GM19397 (cell line): ENCODE measurements around the gene MAP2K5.

Experiments
- ATAC-seq: cut with Tn5 transposase; IDR thresholded peaks from one replicate; pipeline ENCODE4 v1.9.1; 2021; ENCODE audit warnings: mild to moderate bottlenecking, moderate library complexity; ENCODE audit not compliant: unreplicated experiment

MAP2K5 gene

GRCh38 chr15:67820992-67821783 lies 278.7 kb downstream of the MAP2K5 start:
- no peak for ATAC-seq

- no peak for ATAC-seq
Observed at GRCh38 chr15:67821784-67822440, 279.4 kb downstream of the MAP2K5 start.

GRCh38 chr15:67822537-67823313 lies 280.2 kb downstream of the MAP2K5 start:
- no peak for ATAC-seq

- no peak for ATAC-seq
Observed at GRCh38 chr15:67823314-67824196, 281.1 kb downstream of the MAP2K5 start.

GRCh38 chr15:67824197-67824968 lies 281.9 kb downstream of the MAP2K5 start:
- no peak for ATAC-seq

- ATAC-seq = no peak
Observed at GRCh38 chr15:67824976-67825880, 282.7 kb downstream of the MAP2K5 start, which contains the start of gene SKOR1. Gene SKOR1 (plus strand): TSS chr15:67825509. CDS start chr15:67825603, 94 bp downstream.

- no peak for ATAC-seq
Observed at GRCh38 chr15:67825881-67826716, 283.6 kb downstream of the MAP2K5 start.

- ATAC-seq = no peak
Observed at GRCh38 chr15:67826717-67827561, 284.4 kb downstream of the MAP2K5 start.

- ATAC-seq = no peak
Observed at GRCh38 chr15:67827562-67828277, 285.2 kb downstream of the MAP2K5 start.

GRCh38 chr15:67828278-67828968 lies 285.9 kb downstream of the MAP2K5 start:
- ATAC-seq = no peak

GRCh38 chr15:67828969-67829646 lies 286.6 kb downstream of the MAP2K5 start:
- ATAC-seq = no peak

GRCh38 chr15:67829647-67830504 lies 287.4 kb downstream of the MAP2K5 start:
- no peak for ATAC-seq

GRCh38 chr15:67831363-67831762 lies 288.9 kb downstream of the MAP2K5 start:
- no peak for ATAC-seq

GRCh38 chr15:67832031-67832551 lies 289.6 kb downstream of the MAP2K5 start:
- ATAC-seq = no peak
